Limb (tissue), 2 donors: ENCODE measurements around the gene LHFPL6.

ENCODE experiments used
- DNase-seq, 2 donors: peaks; one replicate each; pipeline ENCODE4 v3.0.0-alpha.2; 2016; ENCODE audit errors: extremely low spot score in 2 of 2

Gene LHFPL6

GRCh38 chr13:39389013-39389412 is 214.0 kb downstream of the LHFPL6 start:
- no peak for DNase-seq

DNA sequence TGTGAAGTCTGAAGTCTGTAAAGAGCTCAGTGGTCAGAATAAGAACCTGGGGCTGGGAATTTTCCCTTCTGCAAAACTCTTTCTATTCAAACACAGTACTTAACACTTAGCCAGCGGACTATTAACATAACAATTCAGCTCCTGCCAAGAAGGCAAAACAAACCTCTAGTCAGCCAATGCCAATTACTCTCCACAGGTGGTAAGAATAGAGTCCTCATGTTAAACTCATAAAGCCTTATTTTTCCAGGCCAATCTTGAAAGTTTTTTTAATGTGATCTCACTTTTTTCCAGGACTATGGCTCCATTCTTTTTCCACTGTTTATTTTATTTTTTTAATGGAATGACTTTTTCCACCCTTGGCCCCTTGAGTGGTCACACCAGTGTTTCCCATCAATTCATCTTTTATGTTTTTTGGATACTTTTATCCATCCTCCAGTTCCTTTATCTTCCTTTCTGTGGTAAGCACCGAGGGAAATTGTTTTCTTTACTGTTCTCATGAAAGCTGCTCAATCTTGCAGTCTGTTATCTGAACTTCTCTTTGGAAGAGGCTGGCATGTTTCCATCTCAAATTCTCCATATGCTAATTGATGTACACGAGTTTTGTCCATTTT is 217.3 kb downstream of the LHFPL6 start:
- no peak for DNase-seq

- DNase-seq, result no peak
Observed at GRCh38 chr13:39385154-39385553, 217.8 kb downstream of the LHFPL6 start.

DNA sequence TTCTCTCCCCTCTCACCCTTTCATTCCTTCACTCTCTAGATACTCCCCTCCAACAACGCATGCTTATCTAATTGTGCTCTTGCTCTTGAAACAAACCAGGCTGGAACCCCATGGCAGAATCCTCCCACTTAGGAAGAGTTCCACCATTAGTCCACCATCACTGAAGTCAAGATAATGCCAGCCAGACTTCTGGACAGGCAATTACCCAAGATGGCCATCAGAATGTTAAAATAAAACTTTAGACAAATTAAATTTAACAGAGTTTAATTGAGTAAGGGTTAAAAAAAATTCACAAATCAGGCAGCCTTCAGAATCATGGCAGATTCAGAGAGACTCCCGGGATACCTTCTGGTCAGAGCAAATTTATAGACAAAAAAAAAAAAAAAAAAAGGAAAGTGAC is 221.5 kb downstream of the LHFPL6 start:
- no peak for DNase-seq

- no peak for DNase-seq
Observed at GRCh38 chr13:39379667-39380655, 223.0 kb downstream of the LHFPL6 start.

GRCh38 chr13:39379118-39379517 is 223.9 kb downstream of the LHFPL6 start:
- DNase-seq, result no peak

- no peak for DNase-seq
Observed at GRCh38 chr13:39378306-39378705, 224.7 kb downstream of the LHFPL6 start.

GRCh38 chr13:39377699-39378098 is 225.3 kb downstream of the LHFPL6 start:
- DNase-seq, result no peak

DNA sequence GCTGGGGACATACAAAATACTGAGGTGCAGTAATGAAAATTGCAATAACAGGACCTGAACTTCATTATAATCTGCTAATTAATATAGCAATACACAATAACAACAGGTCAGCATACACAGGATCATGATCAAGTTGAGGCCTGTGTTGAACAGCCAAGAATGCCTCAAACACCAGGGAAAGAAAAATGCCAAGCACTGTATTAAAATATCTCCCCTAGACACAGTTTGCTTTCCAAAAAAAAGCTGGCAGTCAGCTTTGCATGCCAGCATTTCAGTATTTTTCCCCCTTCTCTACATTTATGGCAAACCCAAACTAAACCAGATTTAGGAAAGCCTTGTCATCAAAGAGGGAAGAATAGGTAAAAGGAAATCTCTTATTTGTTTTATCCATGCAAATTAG is 226.9 kb downstream of the LHFPL6 start:
- no peak for DNase-seq

- DNase-seq, result no peak
Observed at GRCh38 chr13:39375601-39376000, 227.4 kb downstream of the LHFPL6 start.

DNA sequence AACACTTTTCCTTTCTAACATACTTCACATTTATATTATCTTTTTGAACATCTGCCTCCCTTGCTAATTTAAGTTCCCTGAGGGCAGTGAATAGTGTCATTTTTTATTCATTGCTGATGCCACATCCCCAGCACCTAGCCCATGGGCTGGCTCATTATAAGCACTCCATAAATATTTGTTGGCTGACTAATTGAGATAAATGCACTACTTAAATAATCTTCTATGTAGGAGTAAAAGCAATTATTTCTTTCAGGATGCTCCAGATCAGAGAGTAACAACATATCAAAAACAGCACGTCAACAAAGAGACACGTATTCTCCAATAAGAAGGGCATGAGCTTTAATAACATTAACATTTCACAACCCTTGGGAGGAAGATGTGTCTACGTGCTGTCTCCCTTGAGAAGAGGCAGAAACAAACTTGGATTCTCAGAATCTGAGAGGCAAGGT is 228.2 kb downstream of the LHFPL6 start:
- no peak for DNase-seq

GRCh38 chr13:39373145-39373544 is 229.8 kb downstream of the LHFPL6 start:
- no peak for DNase-seq

DNA sequence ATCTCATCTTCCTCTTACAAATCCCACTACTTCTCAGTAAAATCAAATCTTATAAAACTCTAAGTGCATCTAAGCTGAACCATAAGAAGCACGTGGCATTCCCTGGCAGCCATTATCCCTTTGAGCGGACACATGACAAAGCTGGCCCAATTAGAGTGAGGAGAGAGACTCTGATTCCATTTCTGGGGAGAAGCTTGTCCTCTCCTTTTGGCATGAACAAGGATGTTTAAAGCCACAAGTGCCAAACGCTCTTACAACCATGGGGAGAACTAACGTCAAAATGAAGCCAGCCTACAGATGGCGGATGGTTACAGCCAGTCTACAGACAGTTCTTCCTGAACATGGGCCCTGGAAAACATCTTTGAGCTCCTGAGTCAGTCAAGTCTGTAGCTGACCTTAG is 231.3 kb downstream of the LHFPL6 start:
- DNase-seq, result no peak

DNA sequence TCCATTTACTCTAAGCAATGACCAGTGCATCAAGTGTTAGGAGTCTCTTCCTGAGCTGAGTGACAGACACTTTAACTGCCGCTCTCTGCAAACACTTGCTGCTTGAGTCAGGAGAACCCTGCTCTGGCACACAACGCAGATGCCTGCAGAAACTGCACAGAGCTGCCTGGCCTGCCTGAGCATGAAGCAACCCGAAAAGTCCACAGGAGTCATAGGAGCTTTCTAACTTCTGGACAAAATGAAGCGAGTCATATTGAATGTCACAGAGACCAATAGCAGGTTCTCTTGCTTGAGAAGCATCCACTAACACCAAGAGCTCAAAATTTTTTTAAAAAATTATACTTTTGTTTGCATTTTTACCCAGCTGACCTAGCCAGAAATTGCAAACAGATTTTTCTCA is 232.4 kb downstream of the LHFPL6 start:
- DNase-seq, result no peak

- no peak for DNase-seq
Observed at GRCh38 chr13:39370048-39370447, 232.9 kb downstream of the LHFPL6 start.

DNA sequence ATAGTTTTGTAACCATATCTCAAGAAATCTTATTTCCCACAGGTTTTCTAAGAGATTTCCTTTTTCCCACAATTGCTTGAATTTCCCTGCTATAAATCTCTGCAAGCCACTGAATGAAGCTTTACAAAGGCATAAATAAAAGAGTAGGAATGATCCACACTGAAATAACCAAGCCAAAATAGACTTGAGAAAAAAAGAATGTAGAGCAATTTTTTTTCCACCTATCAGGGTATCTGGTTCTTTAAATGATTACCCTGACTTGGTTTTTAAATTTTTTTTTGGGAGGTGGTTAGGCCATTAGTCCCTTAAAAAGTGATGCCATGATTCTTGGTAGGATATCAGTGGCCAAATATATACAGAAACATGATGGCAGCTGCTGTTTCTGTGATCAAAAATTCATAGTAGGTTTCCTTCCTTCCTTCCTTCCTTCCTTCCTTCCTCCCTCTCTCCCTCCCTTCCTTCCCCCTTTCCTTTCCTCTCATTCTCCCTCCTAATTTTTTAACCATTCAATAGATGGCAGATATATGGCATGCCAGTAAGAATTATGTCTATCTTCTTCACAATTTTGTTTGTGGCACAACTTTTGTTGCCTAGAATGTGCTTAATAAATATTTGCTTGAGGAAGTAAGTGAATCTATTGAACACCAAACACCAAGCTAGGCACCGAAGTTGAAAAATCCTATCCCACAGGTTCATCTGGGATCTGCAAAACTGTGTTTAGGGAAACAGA is 233.7 kb downstream of the LHFPL6 start:
- DNase-seq, result no peak

DNA sequence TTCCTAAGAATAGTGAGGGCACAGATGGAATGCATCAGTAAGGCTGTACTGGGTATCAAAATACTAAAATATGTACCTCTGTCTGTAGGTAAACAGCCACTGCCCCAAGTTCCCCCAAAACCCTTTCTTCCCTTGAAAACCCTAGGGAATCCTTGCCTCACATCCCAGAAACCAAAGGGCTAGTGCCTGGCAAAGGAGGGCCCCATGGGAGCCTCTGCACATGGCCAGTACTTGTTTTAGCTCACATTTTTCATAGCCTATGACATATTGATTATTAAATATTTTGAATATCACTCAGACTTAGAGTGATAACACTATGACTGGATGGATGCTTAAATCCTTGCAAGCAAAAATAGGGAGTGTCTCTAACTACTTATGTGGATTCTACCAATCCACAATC is 237.1 kb downstream of the LHFPL6 start:
- DNase-seq, result no peak

- no peak for DNase-seq
Observed at GRCh38 chr13:39364947-39365468, 238.0 kb downstream of the LHFPL6 start.

GRCh38 chr13:39363382-39363772 is 239.6 kb downstream of the LHFPL6 start:
- no peak for DNase-seq

DNA sequence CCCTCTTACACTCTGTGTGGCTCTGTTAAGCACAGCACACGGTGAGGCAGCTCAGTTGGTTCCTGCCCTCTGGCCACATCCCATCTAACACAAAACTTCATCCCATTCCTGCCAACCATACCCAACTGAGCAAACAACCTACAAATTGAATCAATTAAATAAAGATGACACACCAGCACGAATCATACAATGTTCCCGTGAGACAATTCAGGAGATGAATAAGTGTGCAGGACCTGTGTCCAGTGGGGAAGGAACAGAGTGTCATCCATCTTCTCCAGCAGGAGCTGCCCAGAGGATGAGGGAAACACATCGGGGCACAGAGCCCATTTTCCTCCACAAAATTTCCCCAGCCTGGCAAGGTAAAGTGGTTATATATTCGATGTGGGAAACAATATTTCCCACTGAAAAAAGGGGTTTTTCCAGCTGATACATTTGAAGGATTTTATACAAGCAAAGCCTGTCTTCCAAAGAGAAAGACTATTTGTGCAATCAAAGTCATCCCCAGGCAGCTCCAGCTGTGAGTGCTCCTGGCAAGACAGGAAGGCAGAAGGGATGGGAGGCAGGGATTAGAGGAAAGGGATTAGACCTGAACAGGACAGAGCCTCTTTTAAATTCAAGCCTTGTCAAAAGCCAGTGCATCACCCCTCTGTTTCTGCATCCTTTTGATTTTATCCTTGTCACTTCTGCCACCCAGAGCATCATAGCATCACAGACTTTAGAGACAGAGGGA is 240.2 kb downstream of the LHFPL6 start:
- DNase-seq, result no peak

GRCh38 chr13:39353988-39354387 is 249.0 kb downstream of the LHFPL6 start:
- DNase-seq, result no peak
